ENCODE results near the gene NAA80.
"Not testable (repeated sequence)": the region's sequence is repeated elsewhere in the genome, so short reads cannot be mapped to it uniquely, and the experiment has no call there.

NAA80 gene

DNA sequence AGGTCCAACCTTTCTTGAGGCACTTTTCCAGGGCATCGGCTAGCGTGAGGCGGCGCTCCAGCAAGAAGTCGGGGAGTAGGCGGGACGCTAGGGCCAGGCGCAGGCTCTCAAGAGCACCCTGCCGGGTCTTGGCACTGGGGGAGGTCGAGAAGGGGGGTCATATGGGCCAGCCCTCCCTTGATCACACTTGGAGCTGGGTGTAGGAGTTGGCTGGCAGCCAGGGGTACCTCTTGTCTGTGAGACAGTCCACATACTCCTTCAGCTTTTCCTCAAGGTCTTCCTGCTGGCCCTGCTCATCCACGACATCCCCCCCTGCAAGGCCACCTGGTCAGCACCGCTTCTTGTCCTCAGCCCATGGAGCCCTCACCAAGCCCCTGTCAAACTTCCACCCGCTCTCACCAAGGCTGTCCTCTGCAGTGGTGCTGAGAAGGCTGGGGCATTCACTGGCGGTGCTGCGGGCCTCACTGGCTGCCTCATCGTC, 9.0 kb downstream of the NAA80 start:
- DNase-seq (ENCODE audit: low spot score): no peak
- TF ChIP-seq, protein P1, sequence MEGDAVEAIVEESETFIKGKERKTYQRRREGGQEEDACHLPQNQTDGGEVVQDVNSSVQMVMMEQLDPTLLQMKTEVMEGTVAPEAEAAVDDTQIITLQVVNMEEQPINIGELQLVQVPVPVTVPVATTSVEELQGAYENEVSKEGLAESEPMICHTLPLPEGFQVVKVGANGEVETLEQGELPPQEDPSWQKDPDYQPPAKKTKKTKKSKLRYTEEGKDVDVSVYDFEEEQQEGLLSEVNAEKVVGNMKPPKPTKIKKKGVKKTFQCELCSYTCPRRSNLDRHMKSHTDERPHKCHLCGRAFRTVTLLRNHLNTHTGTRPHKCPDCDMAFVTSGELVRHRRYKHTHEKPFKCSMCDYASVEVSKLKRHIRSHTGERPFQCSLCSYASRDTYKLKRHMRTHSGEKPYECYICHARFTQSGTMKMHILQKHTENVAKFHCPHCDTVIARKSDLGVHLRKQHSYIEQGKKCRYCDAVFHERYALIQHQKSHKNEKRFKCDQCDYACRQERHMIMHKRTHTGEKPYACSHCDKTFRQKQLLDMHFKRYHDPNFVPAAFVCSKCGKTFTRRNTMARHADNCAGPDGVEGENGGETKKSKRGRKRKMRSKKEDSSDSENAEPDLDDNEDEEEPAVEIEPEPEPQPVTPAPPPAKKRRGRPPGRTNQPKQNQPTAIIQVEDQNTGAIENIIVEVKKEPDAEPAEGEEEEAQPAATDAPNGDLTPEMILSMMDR (IDR thresholded peaks at IDR 0.05; ENCODE audit: borderline replicate concordance, control extremely low read depth, extremely low read depth, insufficient read depth, missing control alignments): no peak
- in situ Hi-C loops (cut with MboI; ENCODE audit: low sequenced_read_pairs, unreplicated experiment): no loop called here

DNA sequence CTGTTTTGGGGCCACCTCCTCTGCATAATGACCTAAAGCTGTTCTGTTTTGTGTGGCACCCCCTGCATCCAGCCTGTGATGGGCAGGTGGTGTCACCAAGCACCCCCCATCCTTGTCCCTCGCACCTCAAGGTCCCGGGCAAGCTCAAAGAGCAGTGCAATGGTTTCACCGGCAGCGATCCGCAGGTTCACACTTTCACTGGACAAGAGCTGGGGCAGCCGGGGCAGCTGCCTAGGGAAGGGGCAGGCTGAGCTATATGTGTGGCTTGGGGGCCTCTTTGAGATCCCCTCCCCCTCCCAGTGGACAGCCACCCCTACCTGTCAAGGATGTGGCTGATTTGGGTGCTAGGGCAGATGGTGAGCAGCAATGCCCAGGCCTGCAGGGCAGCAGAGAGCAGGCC, 10.1 kb downstream of the NAA80 start:
- in situ Hi-C loops (cut with MboI; ENCODE audit: low sequenced_read_pairs, unreplicated experiment): no loop called here
- no peak for DNase-seq (ENCODE audit: low spot score)
- TF ChIP-seq, protein P1 (IDR thresholded peaks at IDR 0.05; ENCODE audit: borderline replicate concordance, control extremely low read depth, extremely low read depth, insufficient read depth, missing control alignments): no peak

GRCh38 chr3:50288387-50289007, 10.7 kb downstream of the NAA80 start:
- DNase-seq (ENCODE audit: low spot score): no peak
- in situ Hi-C loops (cut with MboI; ENCODE audit: low sequenced_read_pairs, unreplicated experiment): no loop called here
- TF ChIP-seq, protein P1 (IDR thresholded peaks at IDR 0.05; ENCODE audit: borderline replicate concordance, control extremely low read depth, extremely low read depth, insufficient read depth, missing control alignments): no peak

- in situ Hi-C loops (cut with MboI; ENCODE audit: low sequenced_read_pairs, unreplicated experiment): no loop called here
- TF ChIP-seq, protein P1 (IDR thresholded peaks at IDR 0.05; ENCODE audit: borderline replicate concordance, control extremely low read depth, extremely low read depth, insufficient read depth, missing control alignments): no peak
- DNase-seq (ENCODE audit: low spot score): no peak
Observed at GRCh38 chr3:50287262-50287661, 11.9 kb downstream of the NAA80 start.

GRCh38 chr3:50286322-50287227, 12.6 kb downstream of the NAA80 start:
- TF ChIP-seq, protein P1 (IDR thresholded peaks at IDR 0.05; ENCODE audit: borderline replicate concordance, control extremely low read depth, extremely low read depth, insufficient read depth, missing control alignments): no peak
- no peak for DNase-seq (ENCODE audit: low spot score)
- in situ Hi-C loops (cut with MboI; ENCODE audit: low sequenced_read_pairs, unreplicated experiment): no loop called here

DNA sequence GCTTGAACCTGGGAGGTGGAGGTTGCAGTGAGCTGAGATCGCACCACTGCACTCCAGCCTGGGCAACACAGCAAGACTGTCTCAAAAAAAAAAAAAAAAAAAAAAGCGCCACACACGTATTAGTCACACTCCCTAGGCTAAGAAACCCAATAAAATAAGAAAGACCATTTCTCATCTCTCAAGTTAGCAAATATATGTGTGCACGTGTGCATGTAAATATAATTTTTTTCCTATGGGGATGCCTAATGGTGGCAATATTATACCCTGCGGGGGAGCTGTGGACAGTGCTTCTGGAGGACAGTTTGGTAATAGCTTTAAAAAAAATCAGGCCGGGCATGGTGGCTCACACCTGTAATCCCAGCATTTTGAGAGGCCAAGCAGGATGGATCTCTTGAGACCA, 15.1 kb downstream of the NAA80 start:
- DNase-seq (ENCODE audit: low spot score); in situ Hi-C loops (cut with MboI; ENCODE audit: low sequenced_read_pairs, unreplicated experiment): not testable (repeated sequence)

Measured in GM13976 (cell line).